ENCODE data around the gene PNLIPRP3.

PNLIPRP3 gene

GRCh38 chr10:116430288-116430687, 2.6 kb downstream of the PNLIPRP3 start:
- Histone ChIP-seq H4K20me1 (ENCODE audit: insufficient read depth, low read length) (no peaks in the 10 kb centered on the region), H3K4me3 (ENCODE audit: low read length) (no peak overlapping the region), H3F3A (ENCODE audit: insufficient read depth, low read length) (no peaks in the 10 kb centered on the region), H3K9me2 (replicated peaks; ENCODE audit: insufficient read depth, low read length) (no peaks in the 10 kb centered on the region), H3K9me3 (replicated peaks; ENCODE audit: insufficient read depth, low read length) (no peaks in the 10 kb centered on the region), H3K27me3 (replicated peaks; ENCODE audit: insufficient read depth, low read length) (no peaks in the 10 kb centered on the region), H3K79me2 (ENCODE audit: low read length) (no peaks in the 10 kb centered on the region), H3K9ac (ENCODE audit: low read length) (no peak overlapping the region), H3K36me3 (replicated peaks; ENCODE audit: insufficient read depth, low read length) (no peaks in the 10 kb centered on the region), H3K27ac (ENCODE audit: low read length) (no peak overlapping the region), H3K4me2 (ENCODE audit: low read depth, low read length) (no peak overlapping the region), H3K4me1 (ENCODE audit: low read length) (peaks cover 15% of the 10 kb centered on the region; the same call in 1 of the 2 replicates), H2AFZ (ENCODE audit: low read length) (no peak overlapping the region)
- TF ChIP-seq EZH2 (optimal IDR thresholded peaks at IDR 0.05; ENCODE audit: low read depth, low read length) (no peak), CTCF (IDR thresholded peaks at IDR 0.05; ENCODE audit: low read length) (no peak), EZH2phosphoT487 (IDR thresholded peaks at IDR 0.05; ENCODE audit: low read length) (no peak)
- DNase-seq = peak; percentile 67

GRCh38 chr10:116431598-116431997, 4.0 kb downstream of the PNLIPRP3 start:
- no peak overlapping the region for H3K9ac ChIP-seq (ENCODE audit: low read length)
- H3K36me3 ChIP-seq (replicated peaks; ENCODE audit: insufficient read depth, low read length) = no peaks in the 10 kb centered on the region
- no peaks in the 10 kb centered on the region for H3K79me2 ChIP-seq (ENCODE audit: low read length)
- no peaks in the 10 kb centered on the region for H3K9me3 ChIP-seq (replicated peaks; ENCODE audit: insufficient read depth, low read length)
- H3F3A ChIP-seq (ENCODE audit: insufficient read depth, low read length) = no peaks in the 10 kb centered on the region
- no peak overlapping the region for H3K4me3 ChIP-seq (ENCODE audit: low read length)
- H3K4me1 ChIP-seq (ENCODE audit: low read length) = peaks cover 15% of the 10 kb centered on the region; the same call in 1 of the 2 replicates
- TF ChIP-seq EZH2phosphoT487 (IDR thresholded peaks at IDR 0.05; ENCODE audit: low read length) (no peak), CTCF (IDR thresholded peaks at IDR 0.05; ENCODE audit: low read length) (no peak), EZH2 (optimal IDR thresholded peaks at IDR 0.05; ENCODE audit: low read depth, low read length) (no peak)
- H3K9me2 ChIP-seq (replicated peaks; ENCODE audit: insufficient read depth, low read length) = no peaks in the 10 kb centered on the region
- no peaks in the 10 kb centered on the region for H4K20me1 ChIP-seq (ENCODE audit: insufficient read depth, low read length)
- no peak overlapping the region for H2AFZ ChIP-seq (ENCODE audit: low read length)
- no peak overlapping the region for H3K27ac ChIP-seq (ENCODE audit: low read length)
- no peak overlapping the region for H3K4me2 ChIP-seq (ENCODE audit: low read depth, low read length)
- no peak for DNase-seq
- H3K27me3 ChIP-seq (replicated peaks; ENCODE audit: insufficient read depth, low read length) = no peaks in the 10 kb centered on the region

DNA sequence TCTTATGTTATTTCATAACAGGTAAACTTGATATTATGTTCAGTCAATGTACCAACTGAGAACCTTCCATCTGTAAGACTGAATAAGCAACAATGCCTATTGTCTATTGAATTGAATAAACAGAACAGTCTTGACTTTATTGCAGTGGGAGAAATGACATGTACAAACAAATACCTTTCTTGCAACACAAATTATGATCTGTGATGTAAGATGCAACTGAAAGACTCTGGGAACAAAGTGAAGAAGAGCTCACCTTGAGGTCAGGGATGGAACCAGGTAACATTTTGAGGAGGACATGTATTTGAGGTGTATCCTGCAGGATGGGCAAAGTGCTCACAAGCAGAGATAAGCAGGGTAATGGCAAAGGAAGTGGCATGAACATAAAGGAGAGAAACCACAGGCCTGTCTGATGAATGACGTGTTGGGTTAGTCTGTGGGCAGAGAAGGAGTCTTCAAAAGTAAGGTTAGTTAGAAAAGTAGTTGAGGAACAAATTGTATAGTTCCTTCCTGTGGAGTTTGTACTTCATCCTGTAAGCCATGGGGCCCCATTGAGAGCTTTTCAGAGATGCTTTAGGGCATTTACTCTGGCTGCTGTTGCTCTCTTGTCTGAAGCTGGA, 9.5 kb downstream of the PNLIPRP3 start:
- H2AFZ ChIP-seq (ENCODE audit: low read length) = no peak overlapping the region
- H3K79me2 ChIP-seq (ENCODE audit: low read length) = no peaks in the 10 kb centered on the region
- H3K27me3 ChIP-seq (replicated peaks; ENCODE audit: insufficient read depth, low read length) = no peaks in the 10 kb centered on the region
- no peaks in the 10 kb centered on the region for H3K9me3 ChIP-seq (replicated peaks; ENCODE audit: insufficient read depth, low read length)
- no peaks in the 10 kb centered on the region for H3F3A ChIP-seq (ENCODE audit: insufficient read depth, low read length)
- no peak overlapping the region for H3K27ac ChIP-seq (ENCODE audit: low read length)
- no peaks in the 10 kb centered on the region for H3K9me2 ChIP-seq (replicated peaks; ENCODE audit: insufficient read depth, low read length)
- no peaks in the 10 kb centered on the region for H3K4me1 ChIP-seq (ENCODE audit: low read length)
- no peaks in the 10 kb centered on the region for H4K20me1 ChIP-seq (ENCODE audit: insufficient read depth, low read length)
- no peak overlapping the region for H3K9ac ChIP-seq (ENCODE audit: low read length)
- no peak for DNase-seq
- H3K36me3 ChIP-seq (replicated peaks; ENCODE audit: insufficient read depth, low read length) = no peaks in the 10 kb centered on the region
- no peak overlapping the region for H3K4me3 ChIP-seq (ENCODE audit: low read length)
- no peak for TF ChIP-seq EZH2phosphoT487 (IDR thresholded peaks at IDR 0.05; ENCODE audit: low read length)
- no peak for TF ChIP-seq CTCF (IDR thresholded peaks at IDR 0.05; ENCODE audit: low read length)
- TF ChIP-seq EZH2 (optimal IDR thresholded peaks at IDR 0.05; ENCODE audit: low read depth, low read length) = no peak
- H3K4me2 ChIP-seq (ENCODE audit: low read depth, low read length) = no peak overlapping the region
